Spinal cord (tissue), 10 donors: Measurements from ENCODE around the gene RCCD1. TPM values are rescaled to one million over a fixed set of nuclear protein-coding genes. Genes with fewer than 3 reads are reported as not detected.

Source experiments
- DNase-seq, 6 donors: peaks; one replicate each; pipeline versions ENCODE4 v3.0.0 to v3.0.0-alpha.2; 2013 to 2015; ENCODE audit warnings: low spot score in 6 of 6, low read depth in 4 of 6
- H3K27ac ChIP-seq: one replicate; pipeline ENCODE4 v1.5.1; 2013; ENCODE audit warnings: low read depth, low read length, control low read depth
- H3K27me3 ChIP-seq: one replicate; pipeline ENCODE4 v1.6.1; 2013; ENCODE audit warnings: low read length; ENCODE audit not compliant: control insufficient read depth, insufficient read depth
- H3K36me3 ChIP-seq: one replicate; pipeline ENCODE4 v1.6.1; 2013; ENCODE audit warnings: low read length; ENCODE audit not compliant: control insufficient read depth, insufficient read depth
- H3K4me1 ChIP-seq: one replicate; pipeline ENCODE4 v1.6.1; 2013; ENCODE audit warnings: low read length; ENCODE audit not compliant: control insufficient read depth, insufficient read depth
- H3K4me3 ChIP-seq: one replicate; pipeline ENCODE4 v1.5.1; 2013; ENCODE audit warnings: low read depth, low read length, control low read depth
- H3K9me3 ChIP-seq: one replicate; pipeline ENCODE4 v1.6.1; 2013; ENCODE audit warnings: low read length; ENCODE audit not compliant: control insufficient read depth, insufficient read depth
- WGBS: methylation state at CpG from one replicate; pipeline ENCODE4 v1.1.5; 2013; ENCODE audit warnings: missing lambda C conversion rate; ENCODE audit not compliant: insufficient coverage; 5-methylcytosine and 5-hydroxymethylcytosine counted together
- polyA plus RNA-seq, 2 donors: library from polyadenylated mRNA; unstranded; fragments of 120-200 nt; gene quantifications; one replicate each; pipeline ENCODE4 v1.2.1, GENCODE V29; 2013; ENCODE audit not compliant: insufficient read length in 2 of 2
- total RNA-seq, 2 donors: library from RNA; depleted of rRNA in 1 of 2; stranded (reverse); fragments of 120-200 nt in 1 of 2; fragments of >200 nt in 1 of 2; gene quantifications; one replicate each; pipeline versions ENCODE4 v1.2.3 to v1.2.4, GENCODE V29; 2013 to 2014
- donor health status: healthy.

Gene RCCD1
- total and polyA plus RNA-seq, 4 donors = 16.9 to 30.5 (median 21.8) TPM

DNA sequence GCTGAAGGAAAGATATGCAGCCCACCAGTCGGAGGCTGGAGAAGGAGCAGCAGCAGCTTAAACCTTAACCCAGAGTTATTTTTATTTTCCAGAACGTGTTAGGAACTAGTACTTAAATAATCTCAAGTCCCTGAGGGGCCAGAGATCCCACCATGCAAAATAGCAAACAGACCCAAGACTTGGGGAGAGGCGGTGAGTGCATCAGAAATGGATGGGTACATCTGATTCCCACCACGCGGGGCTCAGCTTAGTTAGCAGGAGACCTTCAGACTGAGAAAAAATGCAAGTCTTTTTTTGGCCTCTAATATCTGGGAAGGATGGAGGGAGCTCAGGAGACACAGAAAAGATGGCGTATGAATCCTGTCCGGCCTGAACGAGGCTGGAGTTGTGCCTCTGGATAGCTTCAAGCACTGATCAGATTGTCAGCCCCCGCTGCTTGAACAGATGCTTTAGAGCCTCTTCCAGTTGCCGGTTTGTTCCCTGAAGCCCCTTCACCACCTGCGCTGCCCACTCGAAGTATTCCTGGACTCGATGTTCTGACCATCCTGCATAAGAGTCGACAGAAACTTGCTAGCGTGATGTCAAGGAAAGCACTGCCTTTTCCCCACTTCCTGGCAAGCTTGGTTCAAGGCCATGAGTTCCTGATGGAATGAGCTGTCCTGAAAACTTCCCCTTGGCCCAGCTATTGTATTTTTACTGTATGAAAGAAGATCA, 23.7 kb upstream of the RCCD1 start:
- Histone ChIP-seq H3K4me1 (peaks cover 53% of the 10 kb centered on the region), H3K27me3 (no peaks in the 10 kb centered on the region), H3K36me3 (peaks cover 2% of the 10 kb centered on the region), H3K9me3 (no peaks in the 10 kb centered on the region), H3K4me3 (no peak overlapping the region), H3K27ac (peak overlapping the region; percentile 76)
- 88% methylated on average over 13 of the region's 15 CpGs for WGBS
- DNase-seq = no peak

GRCh38 chr15:90931575-90931827, 23.2 kb upstream of the RCCD1 start:
- Histone ChIP-seq H3K36me3 (peaks cover 7% of the 10 kb centered on the region), H3K27ac (peak overlapping the region; percentile 38), H3K9me3 (no peaks in the 10 kb centered on the region), H3K4me1 (peaks cover 57% of the 10 kb centered on the region), H3K4me3 (no peak overlapping the region), H3K27me3 (no peaks in the 10 kb centered on the region)
- 39% methylated on average over 6 of the region's 6 CpGs for WGBS
- DNase-seq = no peak

- Histone ChIP-seq H3K27me3 (no peaks in the 10 kb centered on the region), H3K36me3 (peaks cover 9% of the 10 kb centered on the region), H3K4me3 (peak within 1 kb of the TSS; percentile 74), H3K4me1 (peaks cover 61% of the 10 kb centered on the region), H3K27ac (peak within 1 kb of the TSS; percentile 38), H3K9me3 (no peaks in the 10 kb centered on the region)
- peak in 4 of 6 donors; percentile 41 to 94 (median 84) for DNase-seq
- WGBS = 1% methylated on average over 52 of the region's 52 CpGs
Measured at GRCh38 chr15:90931828-90932659, 22.6 kb upstream of the RCCD1 start, which contains the start of gene HDDC3. Gene HDDC3 (minus strand): TSS chr15:90932549. CDS start chr15:90932540, 9 bp downstream.

DNA sequence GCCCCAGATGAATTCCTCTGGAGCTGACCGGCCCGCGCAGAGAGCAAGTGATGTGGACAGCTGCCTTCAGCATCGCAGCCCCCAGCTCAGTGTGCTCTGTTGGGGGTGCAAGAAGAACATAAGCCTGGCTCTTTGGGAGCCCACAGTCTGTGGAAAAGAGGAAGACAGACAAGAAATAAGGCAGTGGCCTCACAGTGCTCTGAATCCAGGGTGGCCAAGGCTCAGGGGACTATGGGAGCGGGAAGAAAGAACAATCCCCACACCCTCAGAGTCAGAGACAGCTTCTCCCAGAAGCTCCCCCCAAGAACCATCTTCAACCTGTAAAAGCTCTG, 22.1 kb upstream of the RCCD1 start:
- no peaks in the 10 kb centered on the region for H3K9me3 ChIP-seq
- DNase-seq = no peak
- 0% methylated on average over 4 of the region's 5 CpGs for WGBS
- H3K36me3 ChIP-seq = peaks cover 12% of the 10 kb centered on the region
- H3K4me3 ChIP-seq = peak overlapping the region; percentile 74
- peak overlapping the region; percentile 38 for H3K27ac ChIP-seq
- peaks cover 66% of the 10 kb centered on the region for H3K4me1 ChIP-seq
- H3K27me3 ChIP-seq = no peaks in the 10 kb centered on the region

- DNase-seq = no peak
- WGBS = 91% methylated on average over 1 of the region's 1 CpG
- Histone ChIP-seq H3K4me1 (peaks cover 66% of the 10 kb centered on the region), H3K27ac (no peak overlapping the region), H3K9me3 (no peaks in the 10 kb centered on the region), H3K4me3 (no peak overlapping the region), H3K36me3 (peaks cover 16% of the 10 kb centered on the region), H3K27me3 (no peaks in the 10 kb centered on the region)
Measured at GRCh38 chr15:90933301-90933700, 21.4 kb upstream of the RCCD1 start.

DNA sequence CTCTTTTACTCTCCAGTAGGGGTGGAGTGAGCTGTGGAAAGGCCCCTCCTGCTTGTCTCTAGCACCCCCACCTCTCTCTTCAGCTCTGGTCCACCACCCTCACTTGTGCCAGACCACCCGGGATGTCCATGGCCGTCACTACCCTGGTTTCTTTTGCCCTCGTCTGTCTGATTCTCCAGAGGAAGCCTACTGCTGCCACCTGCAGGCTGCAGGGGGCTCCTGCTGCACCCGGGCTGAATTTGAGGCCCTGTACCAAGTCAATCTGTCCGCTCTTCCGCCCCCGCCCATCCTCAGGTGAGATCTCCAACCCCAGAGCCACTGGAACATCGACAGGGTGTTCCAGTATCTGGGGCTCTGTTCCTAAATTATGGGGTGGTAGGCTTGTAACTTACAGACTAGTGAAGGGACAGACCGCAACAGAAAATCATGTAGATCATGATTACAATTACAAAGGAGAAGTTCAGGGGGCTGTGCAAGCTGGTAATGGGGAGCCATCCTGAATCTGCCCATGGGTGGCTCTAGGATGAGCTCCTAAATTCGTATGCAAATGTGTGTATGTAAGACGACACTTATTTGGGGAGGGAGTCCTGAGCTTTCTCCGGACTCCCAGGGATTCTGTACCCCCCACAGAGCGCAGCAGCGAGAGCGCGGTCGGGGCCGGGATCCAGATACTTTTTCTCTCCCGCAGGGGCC, 20.3 kb upstream of the RCCD1 start:
- H3K27me3 ChIP-seq = no peaks in the 10 kb centered on the region
- no peaks in the 10 kb centered on the region for H3K9me3 ChIP-seq
- peak in 3 of 6 donors; percentile 53 to 94 (median 93) for DNase-seq
- H3K4me3 ChIP-seq = peak overlapping the region; percentile 76
- H3K4me1 ChIP-seq = peaks cover 63% of the 10 kb centered on the region
- WGBS = 0% methylated on average over 18 of the region's 19 CpGs
- peak overlapping the region; percentile 72 for H3K27ac ChIP-seq
- peaks cover 26% of the 10 kb centered on the region for H3K36me3 ChIP-seq

GRCh38 chr15:90934949-90935751, 19.5 kb upstream of the RCCD1 start, which contains the start of gene UNC45A:
Gene UNC45A (plus strand): TSS chr15:90935285. CDS start chr15:90935325, 40 bp downstream.
- peaks cover 33% of the 10 kb centered on the region for H3K36me3 ChIP-seq
- peaks cover 57% of the 10 kb centered on the region for H3K4me1 ChIP-seq
- peak within 1 kb of the TSS; percentile 76 for H3K4me3 ChIP-seq
- peak in 5 of 6 donors; percentile 66 to 97 (median 85) for DNase-seq
- H3K27me3 ChIP-seq = no peaks in the 10 kb centered on the region
- H3K9me3 ChIP-seq = no peaks in the 10 kb centered on the region
- WGBS = under 1% methylated on average over 65 of the region's 65 CpGs
- peak within 1 kb of the TSS; percentile 72 for H3K27ac ChIP-seq

DNA sequence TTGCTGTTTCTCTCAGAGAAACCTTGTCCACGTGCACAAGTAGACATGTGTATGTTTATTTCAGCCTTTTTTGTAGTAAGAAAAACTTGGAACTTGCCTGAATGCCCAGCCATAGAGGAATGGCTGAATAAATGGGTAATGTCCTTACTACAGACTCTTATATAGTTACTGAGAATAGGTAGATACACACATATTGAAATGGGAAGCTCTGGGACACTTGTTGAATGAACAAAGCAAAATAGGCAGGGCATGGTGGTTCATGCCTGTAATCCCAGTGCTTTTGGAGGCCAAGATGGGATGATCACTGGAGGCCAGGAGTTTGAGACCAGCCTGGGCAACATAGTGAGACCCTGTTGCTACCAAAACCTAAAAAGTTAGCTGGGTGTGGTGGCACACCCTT, 17.9 kb upstream of the RCCD1 start:
- Histone ChIP-seq H3K27ac (no peak overlapping the region), H3K4me3 (no peak overlapping the region), H3K36me3 (peaks cover 50% of the 10 kb centered on the region), H3K4me1 (peaks cover 40% of the 10 kb centered on the region), H3K9me3 (no peaks in the 10 kb centered on the region), H3K27me3 (no peaks in the 10 kb centered on the region)
- WGBS = no CpG with 5 or more reads among the region's 1 CpG
- no peak for DNase-seq

- Histone ChIP-seq H3K36me3 (peaks cover 64% of the 10 kb centered on the region), H3K4me3 (no peak overlapping the region), H3K9me3 (no peaks in the 10 kb centered on the region), H3K4me1 (peaks cover 31% of the 10 kb centered on the region), H3K27ac (no peak overlapping the region), H3K27me3 (no peaks in the 10 kb centered on the region)
- WGBS = 100% methylated on average over 1 of the region's 5 CpGs
- peak in 2 of 6 donors; percentile 13 to 51 for DNase-seq
Measured at GRCh38 chr15:90938261-90938660, 16.4 kb upstream of the RCCD1 start.
